Measurements from ENCODE around the gene NIPBL. TPM values are rescaled to one million over a fixed set of nuclear protein-coding genes. Genes with fewer than 3 reads are reported as not detected.

The NIPBL gene
- polyA plus RNA-seq, 1 experiment = 37.0 TPM

GRCh38 chr5:37110135-37110534 is 233.6 kb downstream of the NIPBL start:
- TF ChIP-seq, protein P1, sequence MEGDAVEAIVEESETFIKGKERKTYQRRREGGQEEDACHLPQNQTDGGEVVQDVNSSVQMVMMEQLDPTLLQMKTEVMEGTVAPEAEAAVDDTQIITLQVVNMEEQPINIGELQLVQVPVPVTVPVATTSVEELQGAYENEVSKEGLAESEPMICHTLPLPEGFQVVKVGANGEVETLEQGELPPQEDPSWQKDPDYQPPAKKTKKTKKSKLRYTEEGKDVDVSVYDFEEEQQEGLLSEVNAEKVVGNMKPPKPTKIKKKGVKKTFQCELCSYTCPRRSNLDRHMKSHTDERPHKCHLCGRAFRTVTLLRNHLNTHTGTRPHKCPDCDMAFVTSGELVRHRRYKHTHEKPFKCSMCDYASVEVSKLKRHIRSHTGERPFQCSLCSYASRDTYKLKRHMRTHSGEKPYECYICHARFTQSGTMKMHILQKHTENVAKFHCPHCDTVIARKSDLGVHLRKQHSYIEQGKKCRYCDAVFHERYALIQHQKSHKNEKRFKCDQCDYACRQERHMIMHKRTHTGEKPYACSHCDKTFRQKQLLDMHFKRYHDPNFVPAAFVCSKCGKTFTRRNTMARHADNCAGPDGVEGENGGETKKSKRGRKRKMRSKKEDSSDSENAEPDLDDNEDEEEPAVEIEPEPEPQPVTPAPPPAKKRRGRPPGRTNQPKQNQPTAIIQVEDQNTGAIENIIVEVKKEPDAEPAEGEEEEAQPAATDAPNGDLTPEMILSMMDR (IDR thresholded peaks at IDR 0.05; ENCODE audit: low read depth, low read length) = no peak
- no peak overlapping the region for H3K4me3 ChIP-seq (ENCODE audit: low read depth, low read length)
- DNase-seq (ENCODE audit: low read depth, low spot score) = no peak
- no peaks in the 10 kb centered on the region for H3K9me3 ChIP-seq (ENCODE audit: control insufficient read depth, insufficient read depth, low read length)
- H3K27me3 ChIP-seq (ENCODE audit: control insufficient read depth, insufficient read depth, low read length) = no peaks in the 10 kb centered on the region
- ChIA-PET POLR2A (no interaction called here), CTCF (interaction anchor here (0.7 kb wide), 1 partner anchor 58 kb away, joined by 3 read pairs; no protein-coding TSS in a partner anchor)
- no peak overlapping the region for H3K27ac ChIP-seq (ENCODE audit: low read depth, low read length)

DNA sequence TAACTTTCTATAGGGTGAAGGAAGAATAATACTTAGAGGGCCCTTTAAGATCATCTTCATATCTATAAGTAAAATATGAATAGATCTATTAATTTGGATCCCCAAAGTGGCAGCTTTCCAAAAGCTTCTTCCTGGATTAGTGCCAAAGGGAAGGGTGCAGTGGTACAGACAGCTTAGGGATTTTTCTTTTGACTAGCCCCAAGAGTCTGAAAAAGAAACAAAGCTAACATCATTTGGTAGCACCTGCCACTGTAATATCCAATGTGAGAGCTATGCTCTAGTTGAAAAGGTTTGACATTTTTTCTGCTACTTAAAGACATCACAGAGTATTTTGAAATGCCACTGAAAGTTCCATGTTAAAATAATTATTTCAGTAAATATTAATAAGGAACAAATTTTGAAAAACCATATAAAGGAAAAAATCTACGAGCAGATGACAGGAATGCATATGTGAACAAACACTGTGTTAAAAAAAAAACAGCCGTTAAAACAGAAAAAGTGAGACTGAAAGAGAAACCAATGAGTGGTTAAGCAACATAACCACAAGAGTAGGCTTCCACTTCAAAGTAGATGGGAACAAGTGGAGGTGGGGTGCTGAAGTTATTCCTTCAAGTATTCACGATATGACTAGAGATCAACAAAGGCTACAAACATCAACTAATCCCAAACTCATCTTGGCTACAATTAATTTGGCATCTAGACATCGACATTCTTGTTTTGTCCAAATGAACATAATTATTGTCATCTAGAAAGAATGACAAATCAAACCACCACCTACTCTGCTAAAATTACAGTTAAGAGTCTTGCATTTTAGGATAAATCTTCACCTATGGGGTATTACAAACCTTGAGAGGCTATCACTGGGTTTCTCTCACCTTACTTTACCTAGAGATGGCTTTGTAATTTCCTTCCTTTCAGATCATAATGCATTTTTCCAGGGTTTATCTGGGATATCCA is 235.1 kb downstream of the NIPBL start:
- ChIA-PET POLR2A (no interaction called here), CTCF (interaction anchor here (0.6 kb wide), 1 partner anchor 164 kb away, joined by 3 read pairs; no protein-coding TSS in a partner anchor)
- TF ChIP-seq, protein P1 (IDR thresholded peaks at IDR 0.05; ENCODE audit: low read depth, low read length) = no peak
- Histone ChIP-seq H3K9me3 (ENCODE audit: control insufficient read depth, insufficient read depth, low read length) (no peaks in the 10 kb centered on the region), H3K4me3 (ENCODE audit: low read depth, low read length) (no peak overlapping the region), H3K27me3 (ENCODE audit: control insufficient read depth, insufficient read depth, low read length) (no peaks in the 10 kb centered on the region), H3K27ac (ENCODE audit: low read depth, low read length) (no peak overlapping the region)
- no peak for DNase-seq (ENCODE audit: low read depth, low spot score)

GRCh38 chr5:37112383-37112991 is 235.9 kb downstream of the NIPBL start:
- no peaks in the 10 kb centered on the region for H3K9me3 ChIP-seq (ENCODE audit: control insufficient read depth, insufficient read depth, low read length)
- H3K27me3 ChIP-seq (ENCODE audit: control insufficient read depth, insufficient read depth, low read length) = no peaks in the 10 kb centered on the region
- TF ChIP-seq, protein P1 (IDR thresholded peaks at IDR 0.05; ENCODE audit: low read depth, low read length) = no peak
- no peak overlapping the region for H3K27ac ChIP-seq (ENCODE audit: low read depth, low read length)
- no peak overlapping the region for H3K4me3 ChIP-seq (ENCODE audit: low read depth, low read length)
- POLR2A ChIA-PET = no interaction called here
- no peak for DNase-seq (ENCODE audit: low read depth, low spot score)
- CTCF ChIA-PET = no interaction called here
